Activated T-helper 17 cell treated with anti-CD3 and anti-CD28 coated beads, Interleukin-2, amount 50 U/mL, for 72 hours (primary cell): Measurements from ENCODE around the gene COL17A1. TPM values are rescaled to one million over a fixed set of nuclear protein-coding genes. Genes with fewer than 3 reads are reported as not detected.

Experiments used
- ATAC-seq: fragments of 150-1000 bp; cut with Tn5 transposase; replicated peaks from 2 replicates; pipeline ENCODE4 v1.10.0; 2021; ENCODE audit warnings: mild to moderate bottlenecking, moderate library complexity
- H3K27ac Mint-ChIP-seq: one replicate; pipeline ENCODE4 v1.8.0; 2022; ENCODE audit warnings: mixed read lengths
- H3K27me3 Mint-ChIP-seq: one replicate; pipeline ENCODE4 v1.8.0; 2022; ENCODE audit warnings: mixed read lengths
- H3K36me3 Mint-ChIP-seq: one replicate; pipeline ENCODE4 v1.8.0; 2022; ENCODE audit warnings: low read depth, mild to moderate bottlenecking, mixed read lengths
- H3K4me1 Mint-ChIP-seq: one replicate; pipeline ENCODE4 v1.8.0; 2022; ENCODE audit warnings: mixed read lengths
- H3K4me3 Mint-ChIP-seq: one replicate; pipeline ENCODE4 v1.8.0; 2022; ENCODE audit warnings: mild to moderate bottlenecking, mixed read lengths
- H3K9me3 Mint-ChIP-seq: one replicate; pipeline ENCODE4 v1.8.0; 2022; ENCODE audit warnings: mixed read lengths
- total RNA-seq, 2 donors: library from RNA; stranded (reverse); gene quantifications; one replicate each; pipeline ENCODE4 v1.2.3, GENCODE V29; 2022

The COL17A1 gene
- total RNA-seq, 2 donors from 2014 or later = not detected

GRCh38 chr10:104022026-104022425 is 63.7 kb downstream of the COL17A1 start:
- no peak overlapping the region for H3K27ac Mint-ChIP-seq
- no peak for ATAC-seq
- no peak overlapping the region for H3K4me3 Mint-ChIP-seq
- H3K27me3 Mint-ChIP-seq = no peaks in the 10 kb centered on the region
- H3K4me1 Mint-ChIP-seq = no peaks in the 10 kb centered on the region
- peaks cover 99% of the 10 kb centered on the region for H3K36me3 Mint-ChIP-seq
- no peaks in the 10 kb centered on the region for H3K9me3 Mint-ChIP-seq

DNA sequence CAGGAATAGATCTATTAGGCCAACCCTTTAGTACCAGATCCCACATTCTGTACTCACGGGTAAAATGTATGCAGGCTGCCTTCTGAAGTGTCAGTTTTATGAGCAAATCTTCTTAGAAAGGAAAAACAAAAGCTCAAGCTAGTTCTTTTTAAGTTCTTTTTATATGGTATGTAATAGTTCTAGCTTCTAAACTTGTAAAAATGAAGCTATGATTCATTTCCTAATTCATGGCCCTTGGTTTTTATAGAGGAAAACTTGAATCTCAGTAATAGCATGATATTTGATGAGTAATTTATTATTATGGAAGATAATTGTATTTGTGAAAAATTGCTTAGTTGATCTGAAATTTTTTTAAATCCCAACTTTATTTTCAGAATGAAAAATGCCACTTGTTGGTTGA is 64.4 kb downstream of the COL17A1 start:
- Mint-ChIP-seq H3K27me3 (no peaks in the 10 kb centered on the region), H3K9me3 (no peaks in the 10 kb centered on the region), H3K4me1 (no peaks in the 10 kb centered on the region), H3K27ac (peak overlapping the region; percentile 1), H3K36me3 (peaks cover 98% of the 10 kb centered on the region), H3K4me3 (no peak overlapping the region)
- no peak for ATAC-seq

DNA sequence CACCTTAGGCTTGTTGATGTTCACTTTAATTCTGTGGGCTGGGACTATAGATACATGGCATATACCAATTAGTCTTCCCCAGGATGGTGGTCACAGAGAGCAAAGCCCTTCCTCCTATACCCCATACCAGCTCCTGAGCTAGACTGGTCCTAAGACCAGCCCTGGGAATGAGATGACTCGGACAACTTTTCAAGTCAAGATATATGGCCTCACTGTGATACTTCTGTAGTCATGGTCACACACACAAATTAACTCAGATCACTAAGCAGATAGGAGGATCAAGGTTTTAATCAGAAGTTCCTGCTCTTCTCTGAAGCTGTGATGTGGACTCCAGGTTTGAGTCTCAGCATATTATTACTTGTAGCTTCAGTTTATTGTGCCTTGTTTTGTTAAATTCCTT is 65.7 kb downstream of the COL17A1 start:
- no peak overlapping the region for H3K27ac Mint-ChIP-seq
- H3K9me3 Mint-ChIP-seq = no peaks in the 10 kb centered on the region
- no peaks in the 10 kb centered on the region for H3K4me1 Mint-ChIP-seq
- H3K4me3 Mint-ChIP-seq = no peak overlapping the region
- H3K36me3 Mint-ChIP-seq = peaks cover 96% of the 10 kb centered on the region
- H3K27me3 Mint-ChIP-seq = no peaks in the 10 kb centered on the region
- ATAC-seq = peak; percentile 38

- Mint-ChIP-seq H3K27ac (no peak overlapping the region), H3K9me3 (no peaks in the 10 kb centered on the region), H3K36me3 (peaks cover 88% of the 10 kb centered on the region)
These were observed 67.2 kb downstream of the COL17A1 start for GRCh38 chr10:104018471-104018870.

DNA sequence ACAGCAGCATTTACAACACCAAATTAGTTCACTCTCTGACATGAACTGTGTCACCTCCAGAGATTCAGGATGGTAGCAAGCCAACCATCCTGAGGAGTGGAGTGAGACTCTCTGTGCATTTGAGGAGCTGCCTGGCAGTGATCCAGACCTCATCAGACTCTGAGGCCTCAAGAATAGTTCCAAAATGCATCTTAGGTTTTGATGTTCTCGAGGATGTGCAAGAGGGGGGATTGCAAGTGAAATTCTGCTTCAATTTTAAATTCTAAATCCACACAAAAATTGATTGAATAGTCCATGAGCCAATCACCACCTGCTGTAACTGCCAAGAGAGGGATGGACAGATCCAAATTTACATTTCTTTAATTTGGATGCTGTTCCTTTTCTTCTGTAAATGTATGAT is 69.0 kb downstream of the COL17A1 start:
- H3K36me3 Mint-ChIP-seq = peaks cover 82% of the 10 kb centered on the region
- no peak overlapping the region for H3K27ac Mint-ChIP-seq
- H3K4me3 Mint-ChIP-seq = no peak overlapping the region
- H3K9me3 Mint-ChIP-seq = no peaks in the 10 kb centered on the region
- H3K27me3 Mint-ChIP-seq = no peaks in the 10 kb centered on the region
- no peaks in the 10 kb centered on the region for H3K4me1 Mint-ChIP-seq
- no peak for ATAC-seq

More at GRCh38 chr10:104018471-104018870, 67.2 kb downstream of the COL17A1 start:
- no peaks in the 10 kb centered on the region for H3K27me3 Mint-ChIP-seq
- H3K4me3 Mint-ChIP-seq = no peak overlapping the region
- no peaks in the 10 kb centered on the region for H3K4me1 Mint-ChIP-seq
- ATAC-seq = no peak

GRCh38 chr10:104014176-104014575 is 71.5 kb downstream of the COL17A1 start:
- no peak for ATAC-seq
- no peaks in the 10 kb centered on the region for H3K27me3 Mint-ChIP-seq
- H3K9me3 Mint-ChIP-seq = no peaks in the 10 kb centered on the region
- H3K4me1 Mint-ChIP-seq = no peaks in the 10 kb centered on the region
- H3K27ac Mint-ChIP-seq = no peak overlapping the region
- no peak overlapping the region for H3K4me3 Mint-ChIP-seq
- peaks cover 78% of the 10 kb centered on the region for H3K36me3 Mint-ChIP-seq

GRCh38 chr10:104013489-104013888 is 72.2 kb downstream of the COL17A1 start:
- no peaks in the 10 kb centered on the region for H3K9me3 Mint-ChIP-seq
- H3K36me3 Mint-ChIP-seq = peaks cover 78% of the 10 kb centered on the region
- H3K27me3 Mint-ChIP-seq = no peaks in the 10 kb centered on the region

GRCh38 chr10:104011904-104012303 is 73.8 kb downstream of the COL17A1 start:
- Mint-ChIP-seq H3K27ac (no peak overlapping the region), H3K4me3 (no peak overlapping the region), H3K9me3 (no peaks in the 10 kb centered on the region), H3K4me1 (no peaks in the 10 kb centered on the region), H3K36me3 (peaks cover 76% of the 10 kb centered on the region), H3K27me3 (no peaks in the 10 kb centered on the region)
- no peak for ATAC-seq

More at GRCh38 chr10:104013489-104013888, 72.2 kb downstream of the COL17A1 start:
- ATAC-seq = no peak
- Mint-ChIP-seq H3K4me1 (no peaks in the 10 kb centered on the region), H3K4me3 (no peak overlapping the region), H3K27ac (no peak overlapping the region)

- Mint-ChIP-seq H3K9me3 (no peaks in the 10 kb centered on the region), H3K4me3 (peak overlapping the region; percentile 29), H3K27ac (peak overlapping the region; percentile 73), H3K4me1 (peaks cover 24% of the 10 kb centered on the region), H3K36me3 (peaks cover 98% of the 10 kb centered on the region), H3K27me3 (no peaks in the 10 kb centered on the region)
- ATAC-seq = peak; percentile 89
These were observed 80.4 kb downstream of the COL17A1 start for GRCh38 chr10:104005172-104005863.

DNA sequence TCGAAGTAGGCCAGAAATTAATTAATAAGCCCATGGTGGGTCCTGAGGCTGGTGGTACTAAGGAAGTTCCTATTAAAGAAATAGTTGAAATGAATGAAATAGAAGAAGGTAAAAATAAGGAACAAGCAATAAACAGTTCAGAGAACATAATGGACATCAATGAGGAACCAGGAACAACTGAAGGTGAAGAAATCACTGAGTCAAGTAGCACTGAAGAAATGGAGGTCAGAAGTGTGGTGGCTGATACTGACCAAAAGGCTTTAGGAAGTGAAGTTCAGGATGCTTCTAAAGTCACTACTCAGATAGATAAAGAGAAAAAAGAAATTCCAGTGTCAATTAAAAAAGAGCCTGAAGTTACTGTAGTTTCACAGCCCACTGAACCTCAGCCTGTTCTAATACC is 82.8 kb downstream of the COL17A1 start:
- no peaks in the 10 kb centered on the region for H3K27me3 Mint-ChIP-seq
- H3K9me3 Mint-ChIP-seq = no peaks in the 10 kb centered on the region
- peaks cover 24% of the 10 kb centered on the region for H3K4me1 Mint-ChIP-seq
- no peak overlapping the region for H3K27ac Mint-ChIP-seq
- peaks cover 96% of the 10 kb centered on the region for H3K36me3 Mint-ChIP-seq
- ATAC-seq = no peak
- no peak overlapping the region for H3K4me3 Mint-ChIP-seq

DNA sequence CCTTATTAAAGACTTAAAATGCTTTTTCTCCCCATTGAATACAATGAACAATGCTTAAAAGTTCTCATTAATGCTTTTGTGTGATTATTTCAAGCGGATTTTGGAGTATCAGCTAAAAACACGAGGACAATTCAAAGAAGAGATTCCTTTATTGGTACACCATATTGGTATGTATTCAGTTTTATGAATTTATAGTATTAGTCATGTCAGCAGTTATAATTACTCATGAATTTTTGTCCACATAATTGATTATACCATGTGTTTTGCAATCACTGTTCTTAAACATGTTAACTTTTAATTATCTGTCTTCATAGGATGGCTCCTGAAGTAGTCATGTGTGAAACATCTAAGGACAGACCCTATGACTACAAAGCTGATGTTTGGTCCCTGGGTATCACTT is 86.9 kb downstream of the COL17A1 start:
- Mint-ChIP-seq H3K4me3 (no peak overlapping the region), H3K27ac (no peak overlapping the region), H3K9me3 (no peaks in the 10 kb centered on the region), H3K4me1 (peaks cover 30% of the 10 kb centered on the region), H3K27me3 (no peaks in the 10 kb centered on the region), H3K36me3 (peaks cover 98% of the 10 kb centered on the region)
- no peak for ATAC-seq

GRCh38 chr10:103995134-103995533 is 90.5 kb downstream of the COL17A1 start:
- H3K27ac Mint-ChIP-seq = no peak overlapping the region
- H3K9me3 Mint-ChIP-seq = no peaks in the 10 kb centered on the region
- no peak overlapping the region for H3K4me3 Mint-ChIP-seq
- peaks cover 16% of the 10 kb centered on the region for H3K4me1 Mint-ChIP-seq
- H3K36me3 Mint-ChIP-seq = peaks cover 95% of the 10 kb centered on the region
- no peak for ATAC-seq
- H3K27me3 Mint-ChIP-seq = no peaks in the 10 kb centered on the region

- Mint-ChIP-seq H3K4me1 (peaks cover 18% of the 10 kb centered on the region), H3K27me3 (no peaks in the 10 kb centered on the region), H3K9me3 (no peaks in the 10 kb centered on the region), H3K36me3 (peaks cover 66% of the 10 kb centered on the region), H3K27ac (no peak overlapping the region), H3K4me3 (no peak overlapping the region)
- no peak for ATAC-seq
These were observed 94.1 kb downstream of the COL17A1 start for GRCh38 chr10:103991393-103992128.

DNA sequence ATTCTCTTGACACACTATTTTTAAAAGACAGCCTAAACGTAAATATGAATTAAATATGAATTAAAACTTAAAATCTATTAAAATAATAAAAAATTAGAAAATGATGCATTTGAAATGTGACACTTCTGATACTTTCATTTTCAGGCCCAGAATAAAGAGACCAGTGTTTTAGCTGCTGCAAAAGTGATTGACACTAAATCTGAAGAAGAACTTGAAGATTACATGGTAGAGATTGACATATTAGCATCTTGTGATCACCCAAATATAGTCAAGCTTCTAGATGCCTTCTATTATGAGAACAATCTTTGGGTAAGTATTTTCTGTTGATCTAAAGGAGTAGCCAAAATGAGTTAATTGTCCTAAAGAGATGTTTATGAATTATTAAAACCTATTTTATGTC is 95.1 kb downstream of the COL17A1 start:
- no peak overlapping the region for H3K27ac Mint-ChIP-seq
- H3K4me1 Mint-ChIP-seq = peaks cover 21% of the 10 kb centered on the region
- peaks cover 56% of the 10 kb centered on the region for H3K36me3 Mint-ChIP-seq
- ATAC-seq = no peak
- H3K4me3 Mint-ChIP-seq = no peak overlapping the region
- H3K27me3 Mint-ChIP-seq = no peaks in the 10 kb centered on the region
- H3K9me3 Mint-ChIP-seq = no peaks in the 10 kb centered on the region

GRCh38 chr10:103990121-103990520 is 95.6 kb downstream of the COL17A1 start:
- H3K27ac Mint-ChIP-seq = no peak overlapping the region
- H3K36me3 Mint-ChIP-seq = peaks cover 51% of the 10 kb centered on the region
- no peak overlapping the region for H3K4me3 Mint-ChIP-seq
- no peaks in the 10 kb centered on the region for H3K9me3 Mint-ChIP-seq
- H3K4me1 Mint-ChIP-seq = peaks cover 25% of the 10 kb centered on the region
- no peak for ATAC-seq
- no peaks in the 10 kb centered on the region for H3K27me3 Mint-ChIP-seq
